Neural crest cell (in vitro differentiated cells): ENCODE data around the gene RTTN. TPM values are rescaled to one million over a fixed set of nuclear protein-coding genes. Genes with fewer than 3 reads are reported as not detected.
A peak's percentile ranks its signal among the peaks of the same experiment; 100 is the strongest.

Source experiments
- DNase-seq: peaks from one replicate; pipeline ENCODE4 v3.0.0; 2021; ENCODE audit warnings: low read depth, mixed read lengths, low spot score
- H3K27ac Mint-ChIP-seq: one replicate; pipeline ENCODE4 v1.8.0; 2021; ENCODE audit warnings: mild to moderate bottlenecking, mixed read lengths; ENCODE audit not compliant: unreplicated experiment
- H3K27me3 Mint-ChIP-seq: 2 replicates; pipeline ENCODE4 v1.8.0; 2021; ENCODE audit warnings: low read depth, mild to moderate bottlenecking, mixed read lengths
- H3K36me3 Mint-ChIP-seq: 2 replicates; pipeline ENCODE4 v1.8.0; 2021; ENCODE audit warnings: low read depth, mild to moderate bottlenecking, mixed read lengths
- H3K4me1 Mint-ChIP-seq: 2 replicates; pipeline ENCODE4 v1.8.0; 2021; ENCODE audit warnings: mixed read lengths
- H3K4me3 Mint-ChIP-seq: one replicate; pipeline ENCODE4 v1.8.0; 2021; ENCODE audit warnings: mild to moderate bottlenecking, mixed read lengths
- H3K9me3 Mint-ChIP-seq: 2 replicates; pipeline ENCODE4 v1.8.0; 2021; ENCODE audit warnings: mixed read lengths
- CTCF ChIP-seq: fragments of 200-600 bp; sonication (generic); conservative IDR thresholded peaks from 2 replicates; pipeline ENCODE4 v1.5.0; 2021; ENCODE audit warnings: antibody characterized with exemption, mild to moderate bottlenecking
- total RNA-seq: library from RNA; stranded (reverse); gene quantifications from 2 replicates; pipeline ENCODE4 v1.2.1, GENCODE V29; 2021

The RTTN gene
- total RNA-seq, 1 donor from 2014 or later: 34.8 TPM

GRCh38 chr18:70089858-70090257 is 115.6 kb downstream of the RTTN start:
- TF ChIP-seq CTCF: no peak
- no peak for DNase-seq
- peaks cover 30% of the 10 kb centered on the region for H3K36me3 Mint-ChIP-seq
- H3K27ac Mint-ChIP-seq: no peak overlapping the region
- no peaks in the 10 kb centered on the region for H3K27me3 Mint-ChIP-seq
- no peak overlapping the region for H3K4me3 Mint-ChIP-seq
- no peaks in the 10 kb centered on the region for H3K4me1 Mint-ChIP-seq
- peaks cover 9% of the 10 kb centered on the region for H3K9me3 Mint-ChIP-seq

- no peak overlapping the region for H3K27ac Mint-ChIP-seq
- DNase-seq: no peak
- no peak overlapping the region for H3K4me3 Mint-ChIP-seq
- H3K4me1 Mint-ChIP-seq: no peaks in the 10 kb centered on the region
- H3K27me3 Mint-ChIP-seq: no peaks in the 10 kb centered on the region
- H3K36me3 Mint-ChIP-seq: peaks cover 14% of the 10 kb centered on the region
- TF ChIP-seq CTCF: no peak
- H3K9me3 Mint-ChIP-seq: peaks cover 2% of the 10 kb centered on the region
These were observed 119.4 kb downstream of the RTTN start for GRCh38 chr18:70086085-70086484.

- DNase-seq: no peak
- Mint-ChIP-seq H3K4me1 (no peaks in the 10 kb centered on the region), H3K36me3 (peaks cover 15% of the 10 kb centered on the region), H3K27me3 (no peaks in the 10 kb centered on the region), H3K4me3 (no peak overlapping the region), H3K27ac (no peak overlapping the region), H3K9me3 (peaks cover 6% of the 10 kb centered on the region)
- no peak for TF ChIP-seq CTCF
These were observed 119.8 kb downstream of the RTTN start for GRCh38 chr18:70085641-70086040.

GRCh38 chr18:70082430-70082829 is 123.1 kb downstream of the RTTN start:
- Mint-ChIP-seq H3K27ac (no peak overlapping the region), H3K36me3 (peaks cover 17% of the 10 kb centered on the region), H3K4me1 (no peaks in the 10 kb centered on the region), H3K9me3 (peaks cover 11% of the 10 kb centered on the region), H3K27me3 (no peaks in the 10 kb centered on the region), H3K4me3 (no peak overlapping the region)
- no peak for TF ChIP-seq CTCF
- DNase-seq: no peak

- TF ChIP-seq CTCF: no peak
- peaks cover 11% of the 10 kb centered on the region for H3K9me3 Mint-ChIP-seq
- no peak overlapping the region for H3K27ac Mint-ChIP-seq
- H3K27me3 Mint-ChIP-seq: no peaks in the 10 kb centered on the region
- H3K36me3 Mint-ChIP-seq: peaks cover 17% of the 10 kb centered on the region
- no peak for DNase-seq
- H3K4me3 Mint-ChIP-seq: no peak overlapping the region
- peaks cover 10% of the 10 kb centered on the region for H3K4me1 Mint-ChIP-seq
These were observed 127.4 kb downstream of the RTTN start for GRCh38 chr18:70078106-70078505.

GRCh38 chr18:70075906-70076305 is 129.6 kb downstream of the RTTN start:
- no peaks in the 10 kb centered on the region for H3K27me3 Mint-ChIP-seq
- DNase-seq: no peak
- H3K4me3 Mint-ChIP-seq: no peak overlapping the region
- no peak overlapping the region for H3K27ac Mint-ChIP-seq
- TF ChIP-seq CTCF: peak; percentile 49
- H3K4me1 Mint-ChIP-seq: peaks cover 10% of the 10 kb centered on the region
- H3K36me3 Mint-ChIP-seq: peaks cover 12% of the 10 kb centered on the region
- H3K9me3 Mint-ChIP-seq: peaks cover 8% of the 10 kb centered on the region
